ENCODE measurements around the gene C3orf18.

DNA sequence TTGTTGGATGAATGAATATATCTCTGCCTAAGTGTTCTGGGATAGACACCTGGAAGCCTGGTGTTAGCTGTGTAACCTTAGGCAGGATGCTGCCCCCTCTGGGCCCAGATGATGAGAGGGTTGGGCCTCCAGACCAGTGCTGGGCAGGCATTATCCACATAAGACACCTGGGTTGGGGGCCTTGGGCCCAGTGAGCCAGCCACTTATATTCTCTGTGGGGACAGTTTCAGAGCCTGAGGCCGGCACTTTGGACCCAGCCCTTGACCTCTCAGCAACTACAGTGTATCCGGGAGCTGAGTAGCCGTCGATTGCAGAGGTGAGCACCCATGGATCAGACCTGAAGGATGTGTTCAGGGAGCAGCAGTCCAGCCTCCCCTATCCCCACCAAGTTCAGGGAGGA lies 3.9 kb upstream of the C3orf18 start:
- TF ChIP-seq CTCF (IDR thresholded peaks at IDR 0.05 in 4 of 5, conservative IDR thresholded peaks at IDR 0.05 in 1 of 5) (no peak), POLR2A (IDR thresholded peaks at IDR 0.05) (no peak)
